HepG2 (cell line): ENCODE data around the gene THADA. TPM values are rescaled to one million over a fixed set of nuclear protein-coding genes. Genes with fewer than 3 reads are reported as not detected.
A peak's percentile ranks its signal among the peaks of the same experiment; 100 is the strongest.

Experiments
- ATF3 ChIP-seq: sonication (generic); formaldehyde crosslinking; IDR thresholded peaks from 2 replicates; pipeline ENCODE4 v1.4.0; 2020; ENCODE audit warnings: missing genetic modification reagents
- BATF2 ChIP-seq: sonication (generic); formaldehyde crosslinking; IDR thresholded peaks from 2 replicates; pipeline ENCODE4 v1.8.0; 2022; ENCODE audit warnings: mild to moderate bottlenecking, missing genetic modification reagents, moderate library complexity
- CHD2 ChIP-seq: IDR thresholded peaks from 2 replicates; pipeline ENCODE4 v1.6.1; 2011; ENCODE audit warnings: low read depth, low read length, improper control_type of control experiment
- GABPB1 ChIP-seq: IDR thresholded peaks from 2 replicates; pipeline ENCODE4 v1.6.1; 2016; ENCODE audit warnings: mild to moderate bottlenecking, missing genetic modification reagents, moderate library complexity, missing compliant biosample characterization
- HIC2 ChIP-seq: sonication (generic); formaldehyde crosslinking; IDR thresholded peaks from 2 replicates; pipeline ENCODE4 v1.9.0; 2022; ENCODE audit warnings: low read depth, missing genetic modification reagents
- JUNB ChIP-seq: sonication (generic); formaldehyde crosslinking; IDR thresholded peaks from 2 replicates; pipeline ENCODE4 v1.8.0; 2022; ENCODE audit warnings: missing genetic modification reagents, mild to moderate bottlenecking, borderline replicate concordance
- KDM3A ChIP-seq: IDR thresholded peaks from 2 replicates; pipeline ENCODE4 v1.6.1; 2018; ENCODE audit warnings: low read depth, missing compliant biosample characterization
- NFRKB ChIP-seq: fragments of 450-650 bp; IDR thresholded peaks from 2 replicates; pipeline ENCODE4 v1.6.1; 2017
- PAX8 ChIP-seq: sonication (generic); formaldehyde crosslinking; IDR thresholded peaks from 2 replicates; pipeline ENCODE4 v1.8.0; 2022; ENCODE audit warnings: mild to moderate bottlenecking, missing genetic modification reagents, borderline replicate concordance
- PREB ChIP-seq: sonication (generic); formaldehyde crosslinking; IDR thresholded peaks from 2 replicates; pipeline ENCODE4 v1.4.0; 2020; ENCODE audit warnings: missing genetic modification reagents
- SCMH1 ChIP-seq: sonication (generic); formaldehyde crosslinking; IDR thresholded peaks from 2 replicates; pipeline ENCODE4 v1.9.0; 2021; ENCODE audit warnings: missing genetic modification reagents, mild to moderate bottlenecking, borderline replicate concordance
- TFDP2 ChIP-seq: sonication (generic); formaldehyde crosslinking; IDR thresholded peaks from 2 replicates; pipeline ENCODE4 v1.4.0; 2020; ENCODE audit warnings: missing genetic modification reagents
- ZBTB43 ChIP-seq: sonication (generic); formaldehyde crosslinking; conservative IDR thresholded peaks from 2 replicates; pipeline ENCODE4 v1.4.0; 2020; ENCODE audit warnings: missing genetic modification reagents
- ZBTB8A ChIP-seq: sonication (generic); formaldehyde crosslinking; IDR thresholded peaks from 2 replicates; pipeline ENCODE4 v1.4.0; 2020; ENCODE audit warnings: mild to moderate bottlenecking, low read depth, missing genetic modification reagents, borderline replicate concordance
- ZNF160 ChIP-seq: sonication (generic); formaldehyde crosslinking; IDR thresholded peaks from 2 replicates; pipeline ENCODE4 v1.8.0; 2022; ENCODE audit warnings: mild to moderate bottlenecking, inconsistent platforms, missing genetic modification reagents
- ZNF224 ChIP-seq: sonication (generic); formaldehyde crosslinking; IDR thresholded peaks from 2 replicates; pipeline ENCODE4 v1.5.0; 2020; ENCODE audit warnings: mild to moderate bottlenecking, missing genetic modification reagents
- ZNF232 ChIP-seq: sonication (generic); formaldehyde crosslinking; IDR thresholded peaks from 2 replicates; pipeline ENCODE4 v1.4.0; 2020; ENCODE audit warnings: missing genetic modification reagents, borderline replicate concordance
- ZNF430 ChIP-seq: sonication (generic); formaldehyde crosslinking; IDR thresholded peaks from 2 replicates; pipeline ENCODE4 v1.9.0; 2021; ENCODE audit warnings: mild to moderate bottlenecking, missing genetic modification reagents
- ZNF44 ChIP-seq: sonication (generic); formaldehyde crosslinking; IDR thresholded peaks from 2 replicates; pipeline ENCODE4 v1.5.1; 2020; ENCODE audit warnings: mild to moderate bottlenecking, missing genetic modification reagents
- ZNF605 ChIP-seq: sonication (generic); formaldehyde crosslinking; IDR thresholded peaks from 2 replicates; pipeline ENCODE4 v1.8.0; 2022; ENCODE audit warnings: mild to moderate bottlenecking, missing genetic modification reagents
- ZNF75D ChIP-seq: sonication (generic); formaldehyde crosslinking; IDR thresholded peaks from 2 replicates; pipeline ENCODE4 v1.8.1; 2023; ENCODE audit warnings: missing genetic modification reagents, mild to moderate bottlenecking, borderline replicate concordance
- ZNF816 ChIP-seq: sonication (generic); formaldehyde crosslinking; IDR thresholded peaks from 2 replicates; pipeline ENCODE4 v1.8.0; 2022; ENCODE audit warnings: missing genetic modification reagents, mild to moderate bottlenecking, borderline replicate concordance
- ZSCAN5A ChIP-seq: sonication (generic); formaldehyde crosslinking; IDR thresholded peaks from 2 replicates; pipeline ENCODE4 v1.8.0; 2022; ENCODE audit warnings: mild to moderate bottlenecking, missing genetic modification reagents, borderline replicate concordance
- polyA plus RNA-seq, 8 experiments: library from polyadenylated mRNA; depleted of rRNA in 3 of 8; stranded (reverse) in 7 of 8; unstranded in 1 of 8; fragments of >200 nt; fragmentation: Illumina TruSeq in 4 of 8; extraction: Trizol in 4 of 8; gene quantifications; 2 replicates each; pipeline versions ENCODE4 v1.2.1 to v1.2.3, GENCODE V29; 2011 to 2016; ENCODE audit warnings: low read depth in 4 of 8, missing spikeins in 1 of 8, mixed read lengths in 1 of 8; ENCODE audit not compliant: insufficient read depth in 1 of 8
- total RNA-seq, 5 experiments: library from RNA; depleted of rRNA; stranded (reverse); fragments of >200 nt; fragmentation: Illumina TruSeq; extraction: Trizol; gene quantifications; 2 replicates each; pipeline ENCODE4 v1.2.3, GENCODE V29; 2016; ENCODE audit warnings: low read depth in 1 of 5

Gene THADA
- total and polyA plus RNA-seq, 2 of the 13 experiments (the other 11 are each of a cell fraction or from before 2014, with no cell fraction given) = 12.7 to 21.7 TPM

GRCh38 chr2:43226558-43226954, 369.3 kb downstream of the THADA start, which contains the start of gene ZFP36L2 (continued):
- TF ChIP-seq ATF3 (no peak), TFDP2 (no peak; the same call in 1 of the 2 replicates), ZNF44 (peak; percentile 37; the same call in 1 of the 2 replicates), PREB (CRISPR knock-in tag) (no peak), JUNB (CRISPR knock-in tag) (no peak), ZNF605 (CRISPR knock-in tag) (no peak), ZBTB8A (CRISPR knock-in tag) (no peak), PAX8 (no peak), ZNF430 (CRISPR knock-in tag) (no peak), BATF2 (CRISPR knock-in tag) (peak; percentile 67; the same call in 1 of the 2 replicates), GABPB1 (CRISPR knock-in tag) (peak; percentile 27), ZNF816 (CRISPR knock-in tag) (no peak), HIC2 (CRISPR knock-in tag) (no peak), ZNF160 (0 out of 2 replicates have a peak, but pooled peaks have one; percentile 16), SCMH1 (CRISPR knock-in tag) (no peak), KDM3A (CRISPR knock-in tag) (no peak), ZNF224 (CRISPR knock-in tag) (no peak), ZBTB43 (CRISPR knock-in tag) (no peak), ZNF75D (CRISPR knock-in tag) (0 out of 2 replicates have a peak, but pooled peaks have one; percentile 46), NFRKB (no peak), ZNF232 (peak; percentile 76; the same call in 1 of the 2 replicates), ZSCAN5A (CRISPR knock-in tag) (peak; percentile 15; the same call in 1 of the 2 replicates), CHD2 (no peak)
